Non-pigmented ciliary epithelial cell (primary cell): ENCODE results near the gene MKRN3.
"Not testable (repeated sequence)": the region's sequence is repeated elsewhere in the genome, so short reads cannot be mapped to it uniquely, and the experiment has no call there.

ENCODE experiments used
- DNase-seq: peaks from one replicate; pipeline ENCODE4 v3.0.0-alpha.2; 2010; ENCODE audit warnings: low read depth

MKRN3 gene

GRCh38 chr15:23589012-23589411 lies 23.5 kb downstream of the MKRN3 start:
- no peak for DNase-seq

GRCh38 chr15:23594252-23594770 lies 28.8 kb downstream of the MKRN3 start:
- DNase-seq, result no peak

- no peak for DNase-seq
Measured at GRCh38 chr15:23595368-23595767, 29.9 kb downstream of the MKRN3 start.

GRCh38 chr15:23596736-23597135 lies 31.3 kb downstream of the MKRN3 start:
- no peak for DNase-seq

- not testable (repeated sequence) for DNase-seq
Measured at GRCh38 chr15:23597278-23597677, 31.8 kb downstream of the MKRN3 start.

GRCh38 chr15:23599053-23599452 lies 33.6 kb downstream of the MKRN3 start:
- DNase-seq, result no peak

GRCh38 chr15:23602124-23602523 lies 36.6 kb downstream of the MKRN3 start:
- no peak for DNase-seq

DNA sequence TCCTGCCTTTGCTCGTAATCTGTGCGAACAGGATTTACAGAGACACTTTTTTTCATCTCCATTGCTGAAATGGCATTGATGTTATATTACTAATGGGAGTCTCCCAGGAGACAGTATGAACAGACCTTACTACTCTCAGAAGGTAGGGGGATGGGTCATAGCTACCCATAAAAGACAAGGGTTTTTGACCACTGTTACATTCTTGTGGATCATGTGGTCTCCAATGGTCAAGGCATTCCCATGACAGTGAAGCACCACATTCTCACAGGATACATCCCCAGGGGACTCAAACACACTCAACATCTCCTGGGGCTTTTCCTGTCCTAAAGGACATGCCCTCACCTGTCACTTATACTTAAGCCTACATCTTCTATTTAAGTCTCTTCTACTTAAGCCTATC lies 40.8 kb downstream of the MKRN3 start:
- no peak for DNase-seq

GRCh38 chr15:23616536-23616935 lies 51.1 kb downstream of the MKRN3 start:
- no peak for DNase-seq
